ENCODE measurements around the gene SLC9C2. TPM values are rescaled to one million over a fixed set of nuclear protein-coding genes. Genes with fewer than 3 reads are reported as not detected.

The SLC9C2 gene
- total RNA-seq, 1 experiment from 2014 or later = not detected

DNA sequence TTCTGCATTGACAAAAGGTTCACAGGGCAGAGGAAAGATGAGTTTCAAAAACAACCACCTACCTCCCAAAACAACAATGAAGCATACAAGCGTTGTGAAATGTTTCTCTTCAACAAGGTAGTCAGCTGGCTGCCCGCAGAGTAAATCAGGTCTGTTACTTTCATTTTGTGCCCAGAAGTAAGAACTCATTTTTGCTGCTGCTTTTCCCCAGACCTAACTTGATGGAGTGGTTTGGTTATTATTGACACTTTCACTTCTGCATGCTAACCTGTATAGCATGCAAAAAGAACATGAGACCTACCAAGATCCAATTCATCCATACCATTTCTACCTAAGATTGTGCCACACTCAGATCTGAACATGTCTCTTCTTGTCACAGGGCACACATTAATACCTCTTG, 1.3 kb downstream of the SLC9C2 start:
- Histone ChIP-seq H3K4me1 (ENCODE audit: insufficient read depth, low read length) (no peaks in the 10 kb centered on the region), H2BK5ac (ENCODE audit: insufficient read length, low read length) (no peak overlapping the region), H2AK5ac (ENCODE audit: insufficient read length, low read length) (no peak overlapping the region), H3K9ac (ENCODE audit: extremely low read depth, insufficient read length, low read length) (no peak overlapping the region), H3K4me2 (ENCODE audit: insufficient read depth, insufficient read length, low read length) (no peak overlapping the region), H3K4ac (ENCODE audit: low read depth, low read length) (no peak overlapping the region), H3K18ac (ENCODE audit: insufficient read length, low read depth, low read length) (no peak overlapping the region), H4K8ac (replicated peaks; ENCODE audit: insufficient read length, low read depth, low read length) (no peak overlapping the region), H3K27me3 (ENCODE audit: insufficient read depth, low read length) (no peaks in the 10 kb centered on the region), H3K14ac (ENCODE audit: insufficient read depth, low read length) (no peak overlapping the region), H3K56ac (ENCODE audit: insufficient read length, low read depth, low read length) (no peak overlapping the region), H3K23me2 (ENCODE audit: insufficient read length, low read depth, low read length, poor library complexity, severe bottlenecking) (no peaks in the 10 kb centered on the region), H2BK20ac (ENCODE audit: low read depth, low read length, poor library complexity, severe bottlenecking) (no peak overlapping the region), H3T11ph (ENCODE audit: low read length) (no peak overlapping the region), H2BK12ac (ENCODE audit: insufficient read length, low read depth, low read length) (no peak overlapping the region), H4K5ac (ENCODE audit: insufficient read length, low read depth, low read length) (no peak overlapping the region), H2AFZ (ENCODE audit: low read length) (no peak overlapping the region), H2BK120ac (ENCODE audit: low read depth, low read length, poor library complexity, severe bottlenecking) (no peak overlapping the region), H4K91ac (ENCODE audit: insufficient read length, low read depth, low read length) (no peak overlapping the region), H3K79me2 (ENCODE audit: insufficient read depth, low read length) (no peaks in the 10 kb centered on the region), H3K9me3 (ENCODE audit: control insufficient read depth, low read depth, low read length) (no peaks in the 10 kb centered on the region), H4K20me1 (ENCODE audit: control insufficient read depth, insufficient read depth, insufficient read length) (no peaks in the 10 kb centered on the region), H3K23ac (ENCODE audit: insufficient read length, low read depth, low read length) (no peak overlapping the region), H2BK15ac (ENCODE audit: low read depth, low read length) (no peak overlapping the region), H3K79me1 (ENCODE audit: insufficient read depth, low read depth, low read length, poor library complexity, severe bottlenecking) (no peaks in the 10 kb centered on the region), H3K27ac (ENCODE audit: insufficient read length, low read depth, low read length) (no peak overlapping the region)
- no peaks in the 10 kb centered on the region for H3K9me3 Mint-ChIP-seq
- no peaks in the 10 kb centered on the region for H3K27me3 Mint-ChIP-seq (ENCODE audit: low read depth)
- H3K4me1 Mint-ChIP-seq = no peaks in the 10 kb centered on the region
- H3K36me3 Mint-ChIP-seq (ENCODE audit: insufficient read depth in 1 of 3, low read depth in 3 of 3) = no peaks in the 10 kb centered on the region
- H3K27ac Mint-ChIP-seq = no peak overlapping the region
- TF ChIP-seq, protein P1, sequence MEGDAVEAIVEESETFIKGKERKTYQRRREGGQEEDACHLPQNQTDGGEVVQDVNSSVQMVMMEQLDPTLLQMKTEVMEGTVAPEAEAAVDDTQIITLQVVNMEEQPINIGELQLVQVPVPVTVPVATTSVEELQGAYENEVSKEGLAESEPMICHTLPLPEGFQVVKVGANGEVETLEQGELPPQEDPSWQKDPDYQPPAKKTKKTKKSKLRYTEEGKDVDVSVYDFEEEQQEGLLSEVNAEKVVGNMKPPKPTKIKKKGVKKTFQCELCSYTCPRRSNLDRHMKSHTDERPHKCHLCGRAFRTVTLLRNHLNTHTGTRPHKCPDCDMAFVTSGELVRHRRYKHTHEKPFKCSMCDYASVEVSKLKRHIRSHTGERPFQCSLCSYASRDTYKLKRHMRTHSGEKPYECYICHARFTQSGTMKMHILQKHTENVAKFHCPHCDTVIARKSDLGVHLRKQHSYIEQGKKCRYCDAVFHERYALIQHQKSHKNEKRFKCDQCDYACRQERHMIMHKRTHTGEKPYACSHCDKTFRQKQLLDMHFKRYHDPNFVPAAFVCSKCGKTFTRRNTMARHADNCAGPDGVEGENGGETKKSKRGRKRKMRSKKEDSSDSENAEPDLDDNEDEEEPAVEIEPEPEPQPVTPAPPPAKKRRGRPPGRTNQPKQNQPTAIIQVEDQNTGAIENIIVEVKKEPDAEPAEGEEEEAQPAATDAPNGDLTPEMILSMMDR (conservative IDR thresholded peaks at IDR 0.05) = no peak
- no CpG with 5 or more reads among the region's 2 CpGs for WGBS (ENCODE audit: extremely low coverage, insufficient read length, low lambda C conversion rate)
- H3K4me3 Mint-ChIP-seq = no peak overlapping the region
- DNase-seq = no peak
